Smooth muscle cell (in vitro differentiated cells): ENCODE measurements around the gene ADD1. TPM values are rescaled to one million over a fixed set of nuclear protein-coding genes. Genes with fewer than 3 reads are reported as not detected.

Experiments used
- DNase-seq: peaks from one replicate; lab custom pipeline; 2025; ENCODE audit not compliant: unreplicated experiment; lab: John Stamatoyannopoulos, UW
- H2AFZ ChIP-seq: fragments of 200-600 bp; sonication (generic); 2 replicates; pipeline ENCODE4 v1.6.0; 2016; ENCODE audit warnings: antibody characterized with exemption, low read depth, mild to moderate bottlenecking
- H3F3A ChIP-seq: fragments of 200-600 bp; sonication (generic); 2 replicates; pipeline ENCODE4 v1.6.0; 2017; ENCODE audit warnings: antibody characterized with exemption, low read depth
- H3K27ac ChIP-seq: fragments of 200-600 bp; sonication (generic); 2 replicates; pipeline ENCODE4 v1.5.1; 2016; ENCODE audit warnings: low read depth, mild to moderate bottlenecking
- H3K27me3 ChIP-seq: fragments of 200-600 bp; sonication (generic); 2 replicates; pipeline ENCODE4 v1.6.1; 2016; ENCODE audit warnings: low read depth, mild to moderate bottlenecking
- H3K36me3 ChIP-seq: fragments of 200-600 bp; sonication (generic); 2 replicates; pipeline ENCODE4 v1.5.1; 2016; ENCODE audit warnings: low read depth
- H3K4me1 ChIP-seq: fragments of 200-600 bp; sonication (generic); 2 replicates; pipeline ENCODE4 v1.5.1; 2016; ENCODE audit warnings: low read depth
- H3K4me2 ChIP-seq: fragments of 200-600 bp; sonication (generic); 2 replicates; pipeline ENCODE4 v1.6.0; 2016; ENCODE audit warnings: mild to moderate bottlenecking
- H3K4me3 ChIP-seq: fragments of 200-600 bp; sonication (generic); 2 replicates; pipeline ENCODE4 v1.5.1; 2016; ENCODE audit warnings: mild to moderate bottlenecking
- H3K79me2 ChIP-seq: fragments of 200-600 bp; sonication (generic); 2 replicates; pipeline ENCODE4 v1.6.0; 2016; ENCODE audit warnings: low read depth, mild to moderate bottlenecking
- H3K9ac ChIP-seq: fragments of 200-600 bp; sonication (generic); 2 replicates; pipeline ENCODE4 v1.6.0; 2016; ENCODE audit warnings: low read depth
- H3K9me3 ChIP-seq: fragments of 200-600 bp; sonication (generic); replicated peaks from 2 replicates; pipeline ENCODE4 v1.5.1; 2016; ENCODE audit warnings: low read depth
- H4K20me1 ChIP-seq: fragments of 200-600 bp; sonication (generic); 2 replicates; pipeline ENCODE4 v1.6.0; 2016; ENCODE audit warnings: low read depth
- CTCF ChIP-seq: fragments of 200-600 bp; sonication (generic); IDR thresholded peaks from 2 replicates; pipeline ENCODE4 v1.5.1; 2017; ENCODE audit warnings: borderline replicate concordance, mild to moderate bottlenecking, antibody characterized with exemption; ENCODE audit not compliant: insufficient read depth, poor library complexity, severe bottlenecking
- WGBS: methylation state at CpG from one replicate; pipeline ENCODE4 v1.1.7; 2016; ENCODE audit warnings: low lambda C conversion rate; 5-methylcytosine and 5-hydroxymethylcytosine counted together
- polyA plus RNA-seq: library from polyadenylated mRNA; unstranded; fragments of >200 nt; fragmentation: Nextera tagmentation; extraction: Ambion mirVana; gene quantifications from 2 replicates; pipeline ENCODE4 v1.2.1, GENCODE V29; 2016
- total RNA-seq: library from RNA; depleted of rRNA; stranded (reverse); fragments of >200 nt; gene quantifications from 2 replicates; pipeline ENCODE4 v1.2.3, GENCODE V29; 2014

ADD1 gene
- total and polyA plus RNA-seq, 2 experiments from 2014 or later, result 109 to 175 TPM

GRCh38 chr4:2806390-2807355, 37.0 kb upstream of the ADD1 start:
- H3K9ac ChIP-seq, result no peak overlapping the region
- 90% methylated on average over 27 of the region's 28 CpGs for WGBS
- TF ChIP-seq CTCF, result no peak

DNA sequence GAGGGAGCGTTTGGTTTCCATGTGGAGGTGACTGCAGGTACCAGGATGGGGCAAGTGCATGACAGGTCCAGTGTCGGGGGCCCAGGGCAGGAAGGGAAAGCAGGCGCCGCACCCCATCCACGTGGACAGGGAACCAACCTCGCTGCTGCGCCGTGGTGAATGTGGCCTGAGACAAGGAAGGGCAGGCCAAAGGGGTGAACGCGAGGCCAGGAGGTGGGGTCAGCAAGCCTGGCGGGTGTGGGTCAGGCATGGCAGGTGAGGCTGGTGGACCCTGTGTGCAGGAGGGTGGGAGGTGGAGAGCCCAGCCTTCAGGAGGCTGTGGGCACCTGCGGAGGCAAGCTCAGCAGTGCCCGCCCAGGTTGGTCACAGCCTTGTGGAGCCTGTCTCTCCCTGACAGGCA, 36.1 kb upstream of the ADD1 start:
- TF ChIP-seq CTCF, result no peak
- DNase-seq, result no peak
- Histone ChIP-seq H3K4me3 (no peak overlapping the region), H3F3A (no peaks in the 10 kb centered on the region), H3K27ac (no peak overlapping the region), H3K36me3 (no peaks in the 10 kb centered on the region), H3K4me2 (no peak overlapping the region), H3K27me3 (no peaks in the 10 kb centered on the region), H3K79me2 (peaks cover 63% of the 10 kb centered on the region), H4K20me1 (peaks cover 95% of the 10 kb centered on the region), H2AFZ (no peak overlapping the region), H3K9me3 (no peaks in the 10 kb centered on the region), H3K4me1 (no peaks in the 10 kb centered on the region), H3K9ac (no peak overlapping the region)
- 96% methylated on average over 13 of the region's 13 CpGs for whole genome bisulfite sequencing

More at GRCh38 chr4:2806390-2807355, 37.0 kb upstream of the ADD1 start:
- H3F3A ChIP-seq, result no peaks in the 10 kb centered on the region
- H3K4me2 ChIP-seq, result no peak overlapping the region
- no peak overlapping the region for H3K4me3 ChIP-seq
- H3K27me3 ChIP-seq, result no peaks in the 10 kb centered on the region
- no peaks in the 10 kb centered on the region for H3K4me1 ChIP-seq
- no peaks in the 10 kb centered on the region for H3K36me3 ChIP-seq
- H3K79me2 ChIP-seq, result peaks cover 71% of the 10 kb centered on the region
- H4K20me1 ChIP-seq, result peaks cover 92% of the 10 kb centered on the region
- H3K27ac ChIP-seq, result no peak overlapping the region
- no peak for DNase-seq
- H2AFZ ChIP-seq, result no peak overlapping the region
- no peaks in the 10 kb centered on the region for H3K9me3 ChIP-seq

DNA sequence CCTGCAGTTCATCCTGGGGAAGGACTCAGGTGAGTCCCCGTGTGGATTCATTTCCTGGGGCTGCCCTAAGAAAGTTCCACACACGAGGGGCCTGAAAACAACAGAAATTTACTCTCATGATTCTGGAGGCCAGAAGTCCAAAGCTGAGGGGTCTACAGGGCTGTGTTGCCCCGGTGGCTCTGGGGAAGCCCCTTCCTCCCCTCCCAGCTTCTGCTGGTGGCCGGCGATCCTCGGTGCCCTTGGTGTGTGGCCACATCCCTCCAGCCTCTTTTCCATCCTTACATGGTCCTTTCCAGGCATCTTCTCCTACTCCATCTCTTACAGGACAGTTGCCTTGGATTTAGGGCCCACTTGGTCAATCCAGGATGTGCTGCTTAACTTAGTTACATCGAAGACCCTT, 35.6 kb upstream of the ADD1 start:
- no peaks in the 10 kb centered on the region for H3K4me1 ChIP-seq
- H3K4me2 ChIP-seq, result no peak overlapping the region
- H3K36me3 ChIP-seq, result no peaks in the 10 kb centered on the region
- no peak overlapping the region for H3K9ac ChIP-seq
- peaks cover 95% of the 10 kb centered on the region for H4K20me1 ChIP-seq
- no peak for TF ChIP-seq CTCF
- no peaks in the 10 kb centered on the region for H3K9me3 ChIP-seq
- H3K27me3 ChIP-seq, result no peaks in the 10 kb centered on the region
- no peak overlapping the region for H3K27ac ChIP-seq
- no peaks in the 10 kb centered on the region for H3F3A ChIP-seq
- 96% methylated on average over 7 of the region's 7 CpGs for WGBS
- peaks cover 61% of the 10 kb centered on the region for H3K79me2 ChIP-seq
- no peak for DNase-seq
- H3K4me3 ChIP-seq, result no peak overlapping the region
- H2AFZ ChIP-seq, result no peak overlapping the region
